Measurements from ENCODE around the gene SLC39A2.

SLC39A2 gene

GRCh38 chr14:21050597-21050996, 51.5 kb downstream of the SLC39A2 start:
- DNase-seq: no peak

Measured in NCI-H774 (cell line).